KOPT-K1 (cell line): ENCODE measurements around the gene POLK.

Experiments used
- H3K27ac ChIP-seq: fragments of 200-600 bp; sonication (generic); 2 replicates; pipeline ENCODE4 v1.5.1; 2016; ENCODE audit warnings: antibody characterized with exemption, mild to moderate bottlenecking, low read depth, low read length; ENCODE audit not compliant: poor library complexity, severe bottlenecking
- H3K36me3 ChIP-seq: fragments of 200-600 bp; sonication (generic); 2 replicates; pipeline ENCODE4 v1.5.1; 2017; ENCODE audit warnings: antibody characterized with exemption, mild to moderate bottlenecking, low read length, moderate library complexity; ENCODE audit not compliant: insufficient read depth
- H3K9me3 ChIP-seq: fragments of 200-600 bp; sonication (generic); 2 replicates; pipeline ENCODE4 v1.5.1; 2017; ENCODE audit warnings: antibody characterized with exemption, low read length, mild to moderate bottlenecking; ENCODE audit not compliant: insufficient read depth, poor library complexity, severe bottlenecking

The POLK gene

GRCh38 chr5:75620184-75620959, 108.7 kb downstream of the POLK start:
- H3K27ac ChIP-seq, result no peak overlapping the region
- no peaks in the 10 kb centered on the region for H3K36me3 ChIP-seq
- no peaks in the 10 kb centered on the region for H3K9me3 ChIP-seq

GRCh38 chr5:75622564-75622963, 110.9 kb downstream of the POLK start:
- H3K27ac ChIP-seq, result no peak overlapping the region

GRCh38 chr5:75623846-75624245, 112.2 kb downstream of the POLK start:
- Histone ChIP-seq H3K9me3 (no peaks in the 10 kb centered on the region), H3K27ac (no peak overlapping the region), H3K36me3 (no peaks in the 10 kb centered on the region)

More at GRCh38 chr5:75622564-75622963, 110.9 kb downstream of the POLK start:
- Histone ChIP-seq H3K9me3 (no peaks in the 10 kb centered on the region), H3K36me3 (no peaks in the 10 kb centered on the region)

- Histone ChIP-seq H3K9me3 (no peaks in the 10 kb centered on the region), H3K27ac (no peak overlapping the region), H3K36me3 (no peaks in the 10 kb centered on the region)
Measured at GRCh38 chr5:75626959-75627358, 115.3 kb downstream of the POLK start.

GRCh38 chr5:75627801-75628200, 116.1 kb downstream of the POLK start:
- Histone ChIP-seq H3K36me3 (no peaks in the 10 kb centered on the region), H3K27ac (no peak overlapping the region), H3K9me3 (no peaks in the 10 kb centered on the region)

DNA sequence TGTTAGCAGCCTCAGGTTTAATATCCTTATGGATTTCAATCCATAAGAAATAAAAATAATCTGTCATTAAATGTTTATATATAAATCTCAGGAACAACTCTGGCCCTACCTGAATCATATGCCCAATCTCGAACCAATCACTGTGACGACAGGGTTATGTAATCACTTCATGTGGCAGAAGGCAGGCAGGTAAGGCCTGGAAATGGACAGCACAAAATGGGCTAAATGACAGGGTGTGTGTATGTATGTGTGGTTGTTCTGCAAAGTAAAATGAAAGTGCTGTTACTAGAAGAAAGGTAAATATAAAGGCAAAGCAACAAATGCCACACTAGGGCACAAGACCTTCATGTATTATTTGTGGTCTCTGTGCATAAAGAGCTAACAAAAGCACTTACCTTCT, 119.2 kb downstream of the POLK start:
- Histone ChIP-seq H3K27ac (no peak overlapping the region), H3K36me3 (no peaks in the 10 kb centered on the region), H3K9me3 (no peaks in the 10 kb centered on the region)

GRCh38 chr5:75632321-75632720, 120.6 kb downstream of the POLK start:
- H3K27ac ChIP-seq, result no peak overlapping the region
- no peaks in the 10 kb centered on the region for H3K36me3 ChIP-seq
- H3K9me3 ChIP-seq, result no peaks in the 10 kb centered on the region

DNA sequence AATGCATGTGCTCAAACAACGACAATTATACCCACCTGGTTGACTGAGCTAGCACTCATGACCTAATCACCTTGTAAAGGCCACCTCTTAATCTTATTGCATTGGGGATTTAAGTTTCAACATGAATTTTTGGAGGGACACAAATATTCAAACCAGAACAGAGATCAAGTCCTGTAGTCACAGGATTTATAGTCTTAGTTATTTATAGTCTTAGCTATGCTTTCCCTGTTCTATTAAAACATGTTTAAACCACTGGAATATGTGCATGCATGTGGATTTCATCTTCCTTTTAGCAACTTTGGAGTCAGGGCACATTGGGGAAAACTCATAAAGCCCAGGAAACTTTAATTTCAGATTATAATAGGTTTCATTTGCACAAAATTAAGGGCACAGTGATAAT, 126.3 kb downstream of the POLK start:
- no peaks in the 10 kb centered on the region for H3K36me3 ChIP-seq
- no peaks in the 10 kb centered on the region for H3K9me3 ChIP-seq
- no peak overlapping the region for H3K27ac ChIP-seq

DNA sequence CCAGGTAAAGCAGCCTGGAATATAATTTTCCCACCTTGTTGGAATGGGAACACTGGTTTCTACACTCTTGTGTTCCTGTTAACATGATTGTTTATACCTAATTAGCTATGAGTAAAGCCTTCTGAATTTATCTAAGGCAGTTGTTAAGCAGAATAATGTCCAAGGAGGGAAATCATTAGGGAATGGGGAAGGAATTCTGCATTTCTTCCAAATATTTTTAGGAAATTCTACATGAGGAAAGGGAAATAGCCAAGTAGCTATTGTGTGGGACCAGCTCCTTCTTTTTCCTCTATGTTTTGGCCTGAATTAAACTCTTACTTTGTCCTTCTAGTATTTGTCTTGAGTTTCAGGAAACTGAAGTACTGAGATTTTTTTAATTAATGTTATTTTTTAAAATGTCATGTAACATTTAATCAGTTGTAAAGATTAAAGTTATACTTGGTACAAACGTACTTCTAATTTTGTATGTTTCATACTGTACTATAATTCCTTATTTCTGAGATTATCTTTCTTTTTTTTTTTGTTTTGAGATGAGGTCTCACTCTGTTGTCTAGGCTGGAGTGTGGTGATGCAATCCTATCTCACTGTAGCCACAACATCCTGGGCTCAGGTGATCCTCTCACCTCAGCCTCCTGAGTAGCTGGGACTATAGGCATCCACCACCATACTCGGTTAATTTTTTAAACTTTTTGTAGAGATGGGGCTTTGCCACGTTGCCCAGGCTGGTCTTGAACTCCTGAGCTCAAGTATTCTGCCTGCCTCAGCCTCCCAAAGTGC, 128.0 kb downstream of the POLK start:
- Histone ChIP-seq H3K27ac (no peak overlapping the region), H3K36me3 (no peaks in the 10 kb centered on the region), H3K9me3 (no peaks in the 10 kb centered on the region)

GRCh38 chr5:75640395-75640794, 128.7 kb downstream of the POLK start:
- Histone ChIP-seq H3K27ac (no peak overlapping the region), H3K36me3 (no peaks in the 10 kb centered on the region), H3K9me3 (no peaks in the 10 kb centered on the region)

DNA sequence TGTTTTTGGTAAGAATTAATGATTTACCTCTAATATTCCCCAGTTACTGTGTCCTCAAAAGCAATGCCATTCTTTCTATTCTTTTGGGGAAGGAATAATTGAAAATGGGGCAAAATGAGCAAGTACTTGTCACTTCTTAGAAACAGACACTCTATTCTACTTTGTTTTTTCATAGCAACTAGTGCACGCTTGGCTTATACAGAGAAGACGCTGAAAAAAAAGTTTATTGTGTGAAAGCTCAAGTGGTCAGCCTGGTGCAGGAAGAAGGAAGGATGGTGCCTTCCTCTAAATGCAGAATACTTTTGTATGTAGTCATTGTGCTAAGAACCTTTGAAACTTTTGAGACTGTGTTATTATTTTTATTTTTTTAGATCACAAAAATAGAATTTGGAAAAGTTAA, 129.1 kb downstream of the POLK start:
- H3K27ac ChIP-seq, result no peak overlapping the region
- H3K36me3 ChIP-seq, result no peaks in the 10 kb centered on the region

DNA sequence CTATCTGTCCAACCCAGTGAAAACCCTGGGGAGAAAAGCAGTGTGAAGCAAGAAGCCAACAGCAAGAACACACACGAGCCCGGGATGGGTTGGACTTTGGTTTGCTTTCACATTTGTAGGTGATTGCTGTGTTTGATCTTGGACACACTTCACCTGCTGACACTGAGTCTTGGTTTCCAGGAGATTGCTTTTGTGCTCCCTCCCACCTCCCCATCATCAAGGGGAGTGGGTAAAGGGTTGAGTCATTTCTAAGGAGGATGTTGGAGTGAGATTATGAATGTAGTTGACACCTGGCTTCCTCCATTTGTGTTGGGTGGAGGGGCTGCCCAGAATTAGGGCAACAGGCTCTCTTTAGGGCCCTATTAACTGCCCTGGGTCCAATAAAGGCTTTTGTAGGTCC, 137.0 kb downstream of the POLK start:
- Histone ChIP-seq H3K27ac (no peak overlapping the region), H3K36me3 (no peaks in the 10 kb centered on the region), H3K9me3 (no peaks in the 10 kb centered on the region)

More for the DNA sequence above, 129.1 kb downstream of the POLK start:
- no peaks in the 10 kb centered on the region for H3K9me3 ChIP-seq
